ENCODE data around the gene RAVER1.

- TF ChIP-seq, protein P1, sequence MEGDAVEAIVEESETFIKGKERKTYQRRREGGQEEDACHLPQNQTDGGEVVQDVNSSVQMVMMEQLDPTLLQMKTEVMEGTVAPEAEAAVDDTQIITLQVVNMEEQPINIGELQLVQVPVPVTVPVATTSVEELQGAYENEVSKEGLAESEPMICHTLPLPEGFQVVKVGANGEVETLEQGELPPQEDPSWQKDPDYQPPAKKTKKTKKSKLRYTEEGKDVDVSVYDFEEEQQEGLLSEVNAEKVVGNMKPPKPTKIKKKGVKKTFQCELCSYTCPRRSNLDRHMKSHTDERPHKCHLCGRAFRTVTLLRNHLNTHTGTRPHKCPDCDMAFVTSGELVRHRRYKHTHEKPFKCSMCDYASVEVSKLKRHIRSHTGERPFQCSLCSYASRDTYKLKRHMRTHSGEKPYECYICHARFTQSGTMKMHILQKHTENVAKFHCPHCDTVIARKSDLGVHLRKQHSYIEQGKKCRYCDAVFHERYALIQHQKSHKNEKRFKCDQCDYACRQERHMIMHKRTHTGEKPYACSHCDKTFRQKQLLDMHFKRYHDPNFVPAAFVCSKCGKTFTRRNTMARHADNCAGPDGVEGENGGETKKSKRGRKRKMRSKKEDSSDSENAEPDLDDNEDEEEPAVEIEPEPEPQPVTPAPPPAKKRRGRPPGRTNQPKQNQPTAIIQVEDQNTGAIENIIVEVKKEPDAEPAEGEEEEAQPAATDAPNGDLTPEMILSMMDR (conservative IDR thresholded peaks at IDR 0.05): no peak
- no peak for TF ChIP-seq ZFX (IDR thresholded peaks at IDR 0.05)
Observed at GRCh38 chr19:10321874-10322835, 11.2 kb downstream of the RAVER1 start.
